Endothelial cell of hepatic sinusoid (primary cell): Measurements from ENCODE around the gene INPP5E.

Source experiments
- in situ Hi-C: cut with HindIII; loops from 2 replicates; pipeline ENCODE4 v1.10.0; 2017; ENCODE audit warnings: low sequenced_read_pairs

INPP5E gene

DNA sequence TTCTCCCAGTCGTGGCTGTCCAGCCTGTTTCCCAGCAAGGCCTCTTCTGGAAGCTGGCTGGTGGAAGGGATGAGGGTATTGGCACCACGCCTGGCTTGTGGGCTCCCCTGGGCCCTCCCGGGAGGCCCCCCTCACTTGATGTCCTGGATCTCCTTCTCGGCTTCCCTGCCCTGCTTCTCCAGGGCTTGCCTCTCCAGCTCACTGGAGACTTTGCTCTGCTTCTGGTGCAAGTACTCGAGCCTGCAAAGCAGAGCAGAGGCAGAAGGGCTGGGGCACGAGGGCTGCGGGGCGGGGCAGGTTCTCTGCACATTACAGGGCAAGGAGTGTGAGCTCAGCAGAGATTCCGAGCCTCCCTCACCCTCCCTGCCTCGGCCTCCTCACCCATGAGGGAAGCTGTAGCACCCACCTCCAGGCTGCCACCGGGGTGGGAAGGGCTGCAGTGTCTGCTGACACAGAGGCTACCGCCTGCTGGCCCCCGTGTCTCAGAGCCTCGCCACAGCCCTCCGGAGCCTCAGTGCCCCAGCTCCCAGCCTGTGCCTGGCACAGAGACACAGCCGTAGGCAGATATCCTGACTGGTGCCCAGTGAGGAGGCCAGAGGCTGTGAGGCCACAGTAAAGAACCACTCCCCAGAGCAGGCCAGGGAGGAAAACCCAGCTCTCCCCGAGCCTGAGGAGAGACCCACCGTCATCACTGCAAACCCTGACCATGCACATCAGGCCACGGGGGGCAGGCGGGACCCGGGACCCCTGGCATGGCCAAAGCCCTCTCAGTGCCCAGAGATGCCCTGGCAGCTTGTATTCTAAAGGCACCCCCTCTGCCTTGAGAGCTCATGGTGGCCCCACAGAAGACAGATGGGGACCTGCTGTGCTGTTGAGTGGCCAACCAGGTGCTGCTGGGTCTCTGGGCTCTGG lies 46.9 kb downstream of the INPP5E start:
- in situ Hi-C loops: no loop called here

- in situ Hi-C loops: no loop called here
Observed at GRCh38 chr9:136391737-136392537, 47.7 kb downstream of the INPP5E start.

GRCh38 chr9:136389396-136389795 lies 50.2 kb downstream of the INPP5E start:
- in situ Hi-C loops: no loop called here

DNA sequence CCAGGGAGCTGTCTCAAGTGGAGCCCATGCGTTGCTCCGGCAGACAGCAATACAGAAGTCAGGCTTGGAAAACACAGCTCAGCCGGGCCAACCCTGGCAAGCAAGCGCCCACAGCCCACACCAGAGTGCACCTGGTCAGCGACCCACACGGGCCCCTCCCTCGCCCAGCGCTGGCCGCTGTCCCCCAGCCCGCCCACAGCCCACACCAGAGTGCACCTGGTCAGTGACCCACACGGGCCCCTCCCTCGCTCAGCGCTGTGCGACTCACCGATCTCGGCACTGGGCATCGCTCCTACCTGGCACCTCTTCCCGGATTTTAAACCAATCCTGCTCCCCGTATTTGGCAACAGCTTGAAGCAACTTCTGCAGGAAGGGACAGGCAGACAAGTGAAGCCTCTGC lies 52.4 kb downstream of the INPP5E start:
- in situ Hi-C loops: no loop called here

GRCh38 chr9:136386018-136386417 lies 53.6 kb downstream of the INPP5E start:
- in situ Hi-C loops: no loop called here

- in situ Hi-C loops: no loop called here
Observed at GRCh38 chr9:136385015-136385414, 54.6 kb downstream of the INPP5E start.

DNA sequence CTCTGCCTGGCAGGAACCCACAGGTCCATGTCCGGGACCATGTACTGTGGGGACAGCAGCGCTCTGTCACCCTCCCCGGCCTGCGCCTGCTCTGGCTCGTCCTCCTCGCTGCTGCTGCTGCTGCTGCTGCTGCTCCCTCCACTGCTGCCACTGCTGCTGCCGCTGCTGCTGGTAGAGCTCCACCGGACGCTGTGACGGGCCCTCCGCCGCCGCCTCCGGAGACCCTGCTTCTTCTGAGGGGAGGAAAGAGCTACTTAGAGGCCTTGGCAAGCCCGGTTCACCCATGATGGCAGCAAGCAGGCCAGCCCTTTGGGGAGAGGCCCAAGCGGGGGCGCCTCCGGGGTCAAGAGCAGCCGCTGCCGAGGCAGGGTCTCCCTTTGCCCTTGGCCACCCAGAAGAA lies 56.2 kb downstream of the INPP5E start:
- in situ Hi-C loops: no loop called here

GRCh38 chr9:136381966-136382513 lies 57.6 kb downstream of the INPP5E start:
- in situ Hi-C loops: no loop called here

- in situ Hi-C loops: no loop called here
Observed at GRCh38 chr9:136381311-136381710, 58.3 kb downstream of the INPP5E start.

DNA sequence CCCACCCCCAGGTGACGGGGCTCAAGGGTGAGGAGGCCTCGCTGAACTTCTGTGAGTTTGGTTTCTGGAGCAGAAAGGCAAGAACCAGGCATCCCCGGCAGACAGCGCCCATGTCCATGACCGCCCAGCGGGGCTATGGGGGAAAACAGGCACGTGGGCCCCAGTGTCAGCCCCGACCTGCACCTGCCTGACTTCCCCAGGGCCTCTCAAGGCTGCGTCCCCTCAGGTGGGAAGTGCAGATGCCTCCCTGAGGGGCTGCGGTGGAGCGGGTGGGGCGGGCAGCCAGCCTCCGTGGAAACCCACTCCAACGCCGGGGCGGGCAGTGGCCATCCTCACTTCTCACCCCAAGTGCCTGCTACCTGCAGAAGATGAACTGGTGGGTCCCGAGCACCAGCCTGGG lies 59.3 kb downstream of the INPP5E start:
- in situ Hi-C loops: no loop called here

DNA sequence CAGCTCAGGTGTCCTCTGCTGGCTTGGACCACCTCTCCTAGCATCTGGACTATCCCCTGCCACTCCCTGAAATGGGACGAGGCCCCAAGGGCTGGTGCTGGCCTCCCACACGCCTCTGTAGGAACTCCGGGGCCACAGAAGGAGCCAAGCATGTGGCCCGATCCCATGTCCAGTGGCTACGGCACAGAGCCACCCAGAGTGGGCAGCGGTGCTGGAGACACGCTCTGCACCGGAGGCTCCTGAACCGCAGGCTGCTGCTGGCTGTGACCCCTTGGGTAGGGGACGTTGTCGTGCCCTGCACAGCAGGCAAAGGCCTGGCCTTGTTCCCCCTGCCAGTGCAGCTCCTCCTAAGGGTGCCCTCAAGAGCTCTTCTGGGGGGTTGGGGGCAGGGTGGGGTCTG lies 59.8 kb downstream of the INPP5E start:
- in situ Hi-C loops: no loop called here

GRCh38 chr9:136379401-136379800 lies 60.2 kb downstream of the INPP5E start:
- in situ Hi-C loops: no loop called here

DNA sequence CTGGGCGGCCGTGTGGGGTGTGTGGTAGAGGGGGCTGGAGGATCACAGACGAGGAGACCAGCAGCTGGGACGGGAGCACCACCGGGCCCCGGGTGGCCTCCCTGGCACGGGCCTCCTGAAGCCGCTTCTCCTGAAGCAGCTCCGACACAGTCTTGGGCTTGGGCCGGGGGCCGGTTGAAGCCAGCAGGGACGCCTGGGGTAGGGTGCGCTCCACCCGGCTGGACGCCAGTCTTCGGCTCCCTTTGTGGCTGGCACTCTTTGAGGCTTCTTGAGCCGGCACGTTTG lies 60.7 kb downstream of the INPP5E start:
- in situ Hi-C loops: no loop called here
